HG03139 (cell line): ENCODE data around the gene LSM14B.
"Not testable (repeated sequence)": the region's sequence is repeated elsewhere in the genome, so short reads cannot be mapped to it uniquely, and the experiment has no call there.

ENCODE experiments used
- ATAC-seq: cut with Tn5 transposase; IDR thresholded peaks from one replicate; pipeline ENCODE4 v1.9.1; 2021; ENCODE audit not compliant: unreplicated experiment

LSM14B gene

DNA sequence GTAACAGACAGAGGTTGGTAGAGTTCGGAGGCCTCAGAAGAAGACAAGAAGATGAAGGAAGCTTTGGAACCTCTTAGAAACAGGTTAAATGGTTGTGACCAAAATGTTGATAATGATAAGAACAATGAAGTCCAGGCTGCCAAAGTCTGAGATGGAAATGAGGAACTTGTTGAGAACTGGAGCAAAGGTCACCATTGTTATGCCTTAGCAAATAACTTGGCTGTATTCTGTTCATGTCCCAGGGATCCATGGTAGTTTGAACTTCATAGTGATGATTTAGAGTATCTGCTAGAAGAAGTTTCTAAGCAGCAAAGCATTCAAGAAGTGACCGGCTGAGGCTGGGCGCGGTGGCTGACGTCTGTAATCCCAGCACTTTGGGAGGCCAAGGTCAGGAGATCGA is 11.1 kb upstream of the LSM14B start:
- no peak for ATAC-seq

DNA sequence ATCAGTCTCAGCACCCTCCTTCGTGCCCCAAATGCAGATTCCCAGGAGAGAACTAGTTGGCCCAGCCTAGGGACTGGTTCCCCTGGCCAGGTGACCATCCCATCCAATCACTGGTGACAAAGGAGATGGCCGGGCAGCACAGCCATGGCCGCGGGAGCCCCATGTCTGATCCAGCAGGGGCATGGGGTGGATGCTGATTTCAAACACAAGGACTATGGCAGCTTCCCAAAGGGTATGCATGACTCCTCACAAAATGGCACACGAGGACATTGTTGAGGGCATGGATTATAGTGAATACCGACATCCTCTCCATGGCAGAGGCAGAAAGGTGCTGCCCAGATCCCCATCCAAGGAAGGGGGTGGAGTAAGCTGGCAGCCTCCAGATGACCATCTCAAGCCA is 9.9 kb upstream of the LSM14B start:
- no peak for ATAC-seq

DNA sequence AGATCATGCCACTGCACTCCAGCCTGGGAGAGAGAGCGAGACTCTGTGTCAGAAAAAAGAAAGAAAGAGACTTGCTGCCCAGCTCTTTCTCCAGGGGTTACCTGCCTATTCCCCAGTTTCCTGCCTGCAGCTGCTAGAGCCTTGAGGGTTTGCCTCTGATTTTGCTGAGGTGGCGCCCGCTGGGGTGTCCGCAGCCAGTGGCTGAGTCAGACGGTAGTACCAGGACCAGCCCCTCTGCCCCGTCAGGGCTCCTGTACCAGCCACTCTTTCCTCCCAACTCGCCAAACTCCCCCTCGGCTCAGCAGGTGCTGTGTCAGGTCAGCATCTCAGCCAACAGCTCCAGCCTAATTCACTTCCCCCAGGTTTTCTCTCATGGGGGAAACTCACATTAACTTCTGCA is 7.4 kb upstream of the LSM14B start:
- no peak for ATAC-seq

DNA sequence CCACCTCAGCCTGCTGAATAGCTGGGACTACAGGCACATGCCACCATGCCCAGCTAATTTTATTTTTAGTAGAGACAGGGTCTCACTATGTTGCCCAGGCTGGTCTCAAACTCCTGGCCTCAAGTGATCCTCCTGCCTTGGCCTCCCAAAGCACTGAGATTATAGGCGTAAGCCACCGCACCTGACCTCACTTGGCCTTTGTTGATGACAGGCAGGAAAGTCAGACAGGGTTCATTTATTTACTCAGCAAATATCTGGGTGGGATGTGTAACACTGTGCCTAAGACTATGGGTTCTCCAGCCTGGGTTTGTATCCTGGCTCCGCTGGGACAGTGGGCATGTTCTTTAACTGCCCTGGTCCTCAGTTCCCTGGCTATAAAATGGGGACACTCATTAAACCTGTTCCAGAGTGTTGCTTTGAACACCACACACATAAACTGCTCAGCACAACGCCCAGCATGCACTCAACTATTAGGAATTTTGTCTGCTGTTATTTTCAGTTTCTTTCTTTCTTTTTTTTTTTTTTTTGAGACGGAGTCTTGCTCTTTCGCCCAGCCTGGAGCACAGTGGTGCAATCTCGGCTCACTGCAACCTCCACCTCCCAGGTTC is 6.4 kb upstream of the LSM14B start:
- ATAC-seq, result not testable (repeated sequence)

DNA sequence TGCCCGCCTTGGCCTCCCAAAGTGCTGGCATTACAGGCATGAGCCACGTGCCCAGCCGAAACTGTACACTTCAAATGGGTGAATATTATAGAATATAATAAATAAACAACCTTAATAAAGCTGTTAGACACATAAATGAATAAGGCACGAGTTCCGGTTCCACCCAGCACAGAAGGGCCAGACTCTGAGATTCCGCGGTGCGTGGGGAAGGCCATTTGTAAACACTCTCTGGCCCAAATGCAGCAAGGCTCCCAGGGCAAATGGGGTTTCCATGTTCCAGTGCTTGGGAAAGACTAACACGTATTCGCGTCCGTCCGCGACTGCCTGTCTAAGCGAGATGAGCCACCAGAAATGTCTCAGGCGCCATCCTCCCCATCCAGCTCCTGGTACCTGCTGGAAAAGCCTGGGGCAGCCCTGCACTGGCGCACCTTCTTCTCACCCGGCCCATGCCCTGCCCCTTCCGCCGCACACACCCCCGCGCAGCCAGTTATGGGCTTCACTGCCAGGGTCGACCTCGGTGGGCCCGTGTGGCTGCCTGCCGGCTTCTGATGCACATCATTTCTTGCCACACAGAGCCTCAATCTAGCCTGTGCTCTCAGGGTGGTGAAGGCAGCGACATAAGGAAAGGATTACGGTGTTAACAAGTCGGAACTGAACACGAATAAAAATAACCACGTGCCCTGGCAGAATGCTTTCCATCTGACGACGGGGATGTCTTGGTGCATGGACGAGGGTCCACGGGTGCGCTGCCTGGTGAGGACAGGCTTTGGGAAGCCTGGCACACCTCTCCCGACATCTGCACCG is 5.5 kb upstream of the LSM14B start:
- no peak for ATAC-seq

DNA sequence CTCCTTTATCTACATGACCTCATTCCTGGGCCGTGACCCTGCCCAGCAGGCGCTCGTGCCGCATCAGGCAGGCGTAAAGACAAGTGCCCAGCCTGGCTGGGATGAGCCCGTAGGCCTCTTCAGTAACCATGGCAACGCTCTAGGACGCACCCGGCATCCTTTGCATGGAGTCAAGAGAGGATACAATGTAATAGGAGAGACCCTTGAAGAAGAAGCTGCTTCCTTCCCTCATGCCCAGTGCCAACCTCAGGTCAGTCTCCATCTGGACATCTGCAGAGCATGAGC is 5.0 kb upstream of the LSM14B start:
- no peak for ATAC-seq

DNA sequence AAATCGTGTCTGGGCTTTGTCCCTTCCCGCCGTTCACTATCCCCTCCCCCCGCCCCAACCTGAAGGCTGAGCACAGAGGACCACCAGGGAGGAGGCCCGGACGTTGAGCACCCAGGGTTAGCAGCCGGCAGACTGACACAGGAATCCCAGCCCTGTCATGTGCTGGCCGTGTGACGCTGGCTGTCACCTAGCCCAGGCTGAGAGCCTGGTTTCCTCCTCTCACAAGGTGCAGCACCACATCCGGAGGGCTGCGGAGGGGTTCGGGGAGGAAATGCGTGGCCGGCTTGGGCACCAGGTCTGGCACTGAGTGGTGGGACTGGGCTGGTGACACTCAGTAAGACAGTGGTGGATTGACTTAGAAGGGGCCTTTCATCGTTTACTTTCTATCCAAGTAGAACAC is 4.6 kb upstream of the LSM14B start:
- no peak for ATAC-seq

DNA sequence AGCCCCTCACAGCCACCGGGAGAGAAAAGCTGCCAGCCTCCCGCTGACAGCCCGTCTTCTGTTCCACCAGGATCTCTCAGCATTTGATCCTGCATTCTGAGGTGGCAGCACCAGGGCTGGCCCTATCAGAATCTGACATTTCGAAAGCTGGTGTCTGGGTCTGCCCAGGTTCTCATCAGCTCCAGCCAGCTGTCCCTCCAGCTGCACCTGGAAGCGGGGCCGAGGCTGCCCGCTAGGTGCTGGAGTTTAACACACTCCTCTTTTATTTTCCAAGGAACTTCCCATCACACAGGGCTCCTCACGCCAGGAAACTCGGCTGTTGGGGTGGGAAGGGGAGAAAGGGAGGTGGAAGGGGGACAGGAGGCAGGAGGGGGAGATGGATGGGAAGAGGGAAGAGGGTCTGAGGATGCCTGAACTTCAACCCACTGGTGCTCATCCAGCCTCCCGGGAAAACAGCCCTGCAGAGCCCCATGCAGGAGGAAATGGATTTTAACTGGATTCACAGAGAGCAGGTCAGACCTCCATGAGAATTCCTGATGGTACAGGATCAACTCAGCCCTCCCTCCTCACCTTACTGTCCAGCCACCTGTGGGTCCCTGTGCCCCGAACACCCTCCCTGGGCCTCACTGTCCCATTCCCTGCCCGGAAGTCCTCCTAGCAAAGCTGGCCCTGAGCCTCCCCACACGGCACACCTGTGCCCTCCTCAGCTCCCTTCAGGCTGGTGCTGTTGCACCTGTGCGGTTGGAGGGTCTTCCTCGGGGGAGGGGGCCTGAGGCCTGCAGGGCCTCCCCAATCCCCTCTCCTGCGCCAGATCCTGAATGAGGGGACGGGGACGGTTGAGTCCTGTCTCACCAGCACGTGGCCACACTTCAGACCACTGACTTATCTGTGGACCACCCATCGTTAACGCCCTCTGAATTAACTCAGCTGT is 3.9 kb upstream of the LSM14B start:
- ATAC-seq, result no peak

DNA sequence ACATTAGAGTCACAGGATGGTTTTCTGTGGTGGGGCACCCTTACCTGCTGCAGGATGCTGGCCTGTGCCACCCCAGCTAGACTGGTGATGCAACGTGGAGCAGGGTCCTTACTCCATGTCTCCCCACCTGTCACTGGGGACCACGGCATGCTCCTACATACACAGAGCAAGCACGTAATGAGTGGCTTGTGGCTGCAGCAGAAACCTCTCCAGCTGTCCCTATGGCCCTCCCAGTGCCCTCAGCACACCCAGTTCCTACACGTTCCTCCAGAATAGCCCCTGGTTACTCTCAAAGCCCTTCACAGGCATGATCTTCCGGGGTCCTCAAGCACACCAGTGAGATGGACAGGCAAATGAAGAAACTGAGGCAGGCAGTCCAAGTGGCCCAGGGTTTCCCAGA is 3.2 kb upstream of the LSM14B start:
- ATAC-seq, result no peak

DNA sequence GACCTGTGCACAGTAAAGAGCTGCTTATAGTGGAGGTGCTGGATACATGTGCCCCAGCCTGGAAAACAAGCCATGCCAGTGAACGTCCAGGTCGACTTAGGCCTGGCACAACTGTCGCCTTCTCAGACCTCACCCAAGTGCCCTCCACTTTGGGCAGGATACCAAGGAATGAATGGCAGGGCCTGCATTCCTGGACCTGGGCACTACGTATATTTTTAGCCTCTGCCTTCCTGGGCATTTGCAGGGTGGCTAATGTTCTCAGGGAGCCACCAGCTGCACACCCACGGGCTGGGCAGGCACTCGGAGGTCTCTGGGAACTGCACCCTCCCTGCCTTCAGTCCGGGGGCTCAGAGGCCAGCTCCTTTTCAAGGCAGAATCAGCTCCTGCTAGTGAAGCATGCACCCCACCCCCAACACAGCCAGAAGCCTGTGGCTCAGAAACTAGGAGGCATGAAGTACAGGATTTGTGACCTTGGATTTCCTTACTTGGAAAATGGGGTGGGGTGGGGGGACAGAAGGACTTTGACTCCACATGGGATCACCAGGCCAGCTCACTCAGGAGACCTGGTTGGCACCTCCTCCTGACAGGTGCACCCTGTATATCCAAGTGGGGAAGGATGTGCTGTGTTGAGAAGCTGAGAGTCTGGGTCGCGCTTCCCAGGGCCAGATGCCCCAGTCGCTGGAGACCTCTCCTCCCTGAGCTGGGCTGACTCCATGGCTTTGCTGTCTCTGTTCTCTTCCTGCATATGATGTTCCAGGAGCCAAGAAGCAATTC is 2.5 kb upstream of the LSM14B start:
- ATAC-seq, result no peak

DNA sequence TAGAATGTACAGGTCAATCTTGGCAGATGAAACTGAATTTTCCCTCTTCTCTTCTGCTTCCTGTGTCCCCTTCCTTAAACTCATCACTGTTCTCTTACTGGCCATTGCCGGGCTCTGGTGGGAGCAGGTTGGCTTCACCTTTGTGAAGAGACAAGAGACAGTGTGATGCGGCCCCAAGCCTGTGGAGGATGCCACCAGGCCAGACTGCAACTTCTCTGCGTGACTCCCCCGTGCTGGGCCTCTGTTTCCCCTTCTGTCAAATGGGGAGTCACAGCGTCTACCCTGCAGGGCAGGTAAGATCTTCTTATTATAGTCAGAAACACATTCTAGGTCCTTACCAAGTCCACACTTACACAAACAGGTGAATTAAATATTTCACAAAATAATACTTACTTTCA is 1.9 kb upstream of the LSM14B start:
- ATAC-seq, result no peak

DNA sequence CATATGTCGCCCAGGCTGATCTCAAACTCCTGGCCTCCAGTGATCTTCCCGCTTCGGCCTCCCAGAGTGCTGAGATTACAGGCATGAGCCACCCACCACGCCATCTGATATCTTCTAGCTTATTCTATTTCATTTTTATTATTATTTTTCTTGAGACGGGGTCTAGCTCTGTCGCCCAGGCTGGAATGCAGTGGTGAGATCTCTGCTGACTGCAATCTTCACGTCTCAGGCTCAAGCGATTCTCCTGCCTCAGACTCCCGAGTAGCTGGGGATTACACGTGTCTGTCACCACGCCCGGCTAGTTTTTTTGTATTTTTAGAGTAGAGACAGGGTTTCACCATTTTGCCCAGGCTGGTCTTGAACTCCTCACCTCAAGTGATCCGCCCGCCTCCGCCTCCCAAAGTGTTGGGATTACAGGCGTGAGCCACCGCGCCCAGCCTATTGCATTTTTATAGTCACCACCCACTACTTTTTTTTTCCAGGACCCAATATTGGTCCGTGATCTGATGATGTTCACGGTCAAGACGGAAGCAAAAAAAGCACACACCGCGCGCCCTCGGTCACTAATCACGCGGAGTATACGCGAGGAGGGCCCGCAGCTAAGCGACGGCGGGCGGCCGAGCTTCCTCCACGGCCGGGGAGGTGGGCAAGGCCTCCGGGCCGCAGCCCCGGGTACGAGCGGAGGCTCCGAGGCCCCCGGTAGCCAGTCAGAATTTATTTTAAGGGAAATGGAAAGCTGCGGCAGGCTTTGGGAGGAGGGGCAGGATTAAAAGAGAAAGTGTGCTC is 1.1 kb upstream of the LSM14B start:
- peak; percentile 5 for ATAC-seq

DNA sequence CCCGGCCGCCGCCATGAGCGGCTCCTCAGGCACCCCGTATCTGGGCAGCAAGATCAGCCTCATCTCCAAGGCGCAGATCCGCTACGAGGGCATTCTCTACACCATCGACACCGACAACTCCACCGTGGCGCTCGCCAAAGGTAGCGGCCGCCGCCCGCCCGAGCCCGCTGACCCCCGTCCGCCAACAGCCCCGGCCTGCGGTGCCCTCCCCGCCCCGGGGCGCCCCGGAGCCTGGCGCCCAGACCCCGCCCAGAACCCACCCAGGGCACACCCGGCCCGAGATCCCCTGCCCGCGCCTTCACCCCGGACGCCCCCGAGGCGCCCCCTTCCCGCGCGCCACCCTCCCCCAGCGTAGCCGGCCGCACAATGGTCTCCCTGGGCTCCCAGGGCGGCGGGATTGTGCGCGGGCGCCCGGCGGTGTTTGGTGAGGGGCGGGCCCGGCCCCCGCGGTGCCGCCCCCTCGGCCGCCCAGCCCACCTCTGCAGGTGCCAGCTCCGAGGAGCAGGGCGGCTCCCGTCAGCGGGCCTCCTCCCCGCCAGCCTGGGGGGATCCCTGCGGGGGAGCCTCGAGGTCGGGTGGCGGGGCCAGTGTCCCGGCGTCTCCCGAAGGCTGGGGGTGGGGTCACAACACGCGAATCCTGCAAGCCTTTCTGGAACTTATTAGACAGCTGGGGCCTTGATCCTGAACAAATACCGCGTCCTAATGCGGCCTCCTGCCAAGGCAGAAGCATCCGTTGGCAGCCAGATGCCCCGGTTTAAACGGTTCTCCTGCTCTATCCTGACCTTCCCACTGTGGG is 577 bp downstream of the LSM14B start:
- ATAC-seq, result peak; percentile 9

DNA sequence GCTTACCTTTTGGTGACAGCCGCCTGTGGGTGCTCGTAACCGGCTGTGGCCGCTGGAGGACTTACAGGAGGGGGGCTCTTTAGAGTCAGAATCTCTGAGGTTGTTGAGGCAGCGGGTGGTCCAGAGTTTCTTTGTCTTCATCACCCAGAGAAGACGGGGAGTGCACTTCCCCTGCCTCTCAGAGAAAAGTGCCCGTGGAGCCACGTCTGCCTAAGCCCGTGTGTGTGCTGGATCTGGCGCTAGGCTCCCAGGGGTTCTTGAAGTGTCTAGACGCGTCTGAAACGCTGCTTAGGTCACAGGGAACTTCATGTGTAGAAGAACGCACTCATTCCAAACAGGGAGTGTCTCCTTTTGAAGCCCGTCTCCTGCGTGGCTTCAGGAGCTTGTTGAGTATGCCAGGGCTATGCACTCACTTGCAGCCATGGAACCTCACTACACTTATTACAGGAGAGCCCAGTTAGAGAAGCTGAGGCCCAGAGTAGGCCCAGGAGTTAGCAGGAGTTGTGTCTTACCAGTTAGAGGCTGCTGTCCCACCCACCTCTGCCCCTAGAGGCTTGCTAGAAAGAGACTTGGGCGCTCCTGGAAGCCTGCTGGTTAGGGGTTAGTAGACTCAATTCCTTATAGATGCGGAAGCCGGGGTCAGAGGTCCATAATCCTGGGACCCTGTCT is 1.3 kb downstream of the LSM14B start:
- no peak for ATAC-seq

DNA sequence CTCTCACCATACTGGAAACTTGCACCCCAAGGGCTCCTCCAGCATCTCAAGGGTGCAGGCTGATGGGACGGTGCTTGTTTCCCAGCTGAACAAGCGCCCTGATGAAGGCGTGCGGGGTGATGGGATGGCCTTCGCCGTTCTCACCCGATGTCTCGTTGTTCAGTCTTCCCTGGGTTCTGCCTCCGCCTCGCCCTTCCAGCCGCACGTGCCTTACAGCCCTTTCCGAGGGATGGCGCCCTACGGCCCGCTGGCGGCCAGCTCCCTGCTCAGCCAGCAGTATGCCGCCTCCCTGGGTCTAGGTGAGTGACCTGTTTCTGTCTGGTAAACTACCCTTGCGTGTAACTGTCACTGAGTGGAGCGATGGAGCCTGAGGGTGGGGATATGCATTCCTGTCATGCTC is 3.9 kb downstream of the LSM14B start:
- ATAC-seq, result no peak

DNA sequence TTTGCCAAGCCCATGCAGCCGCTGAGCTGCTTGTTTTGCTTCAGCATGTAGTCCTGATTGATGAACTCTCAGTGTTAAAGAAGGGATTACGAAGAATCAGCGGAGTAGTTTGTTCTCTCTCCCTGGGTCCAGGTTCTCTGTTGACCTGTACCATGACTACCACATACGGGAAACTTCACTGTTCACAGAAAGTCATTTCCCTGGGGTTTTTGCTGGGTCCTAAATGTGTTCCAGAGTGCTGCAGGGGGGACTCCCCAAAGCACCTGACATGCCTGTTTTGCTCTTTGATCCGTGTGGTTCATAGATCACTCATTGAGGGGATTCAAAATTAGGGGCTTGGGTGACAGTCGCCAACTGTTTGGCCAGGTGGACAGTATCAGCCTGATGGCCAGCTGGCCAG is 5.5 kb downstream of the LSM14B start:
- no peak for ATAC-seq

DNA sequence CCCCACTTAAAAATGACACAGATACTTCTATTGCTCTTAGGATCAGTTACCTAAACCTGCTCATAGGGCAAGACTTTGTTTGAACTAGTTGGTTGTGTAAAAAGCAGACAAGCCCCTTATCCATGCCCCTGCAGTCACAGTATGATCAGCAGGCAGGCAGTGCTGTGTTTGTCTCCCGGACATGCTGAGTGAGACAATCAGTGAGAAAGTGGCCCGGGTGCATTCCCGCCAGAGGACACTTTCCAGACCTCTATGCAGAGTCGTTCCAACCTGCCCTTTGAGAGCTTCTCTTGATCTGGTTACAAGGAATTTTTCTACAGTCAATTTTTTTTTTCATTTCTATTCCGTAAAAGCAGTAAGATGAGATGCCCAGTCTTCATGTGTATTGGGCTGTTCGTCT is 6.2 kb downstream of the LSM14B start:
- ATAC-seq, result no peak

DNA sequence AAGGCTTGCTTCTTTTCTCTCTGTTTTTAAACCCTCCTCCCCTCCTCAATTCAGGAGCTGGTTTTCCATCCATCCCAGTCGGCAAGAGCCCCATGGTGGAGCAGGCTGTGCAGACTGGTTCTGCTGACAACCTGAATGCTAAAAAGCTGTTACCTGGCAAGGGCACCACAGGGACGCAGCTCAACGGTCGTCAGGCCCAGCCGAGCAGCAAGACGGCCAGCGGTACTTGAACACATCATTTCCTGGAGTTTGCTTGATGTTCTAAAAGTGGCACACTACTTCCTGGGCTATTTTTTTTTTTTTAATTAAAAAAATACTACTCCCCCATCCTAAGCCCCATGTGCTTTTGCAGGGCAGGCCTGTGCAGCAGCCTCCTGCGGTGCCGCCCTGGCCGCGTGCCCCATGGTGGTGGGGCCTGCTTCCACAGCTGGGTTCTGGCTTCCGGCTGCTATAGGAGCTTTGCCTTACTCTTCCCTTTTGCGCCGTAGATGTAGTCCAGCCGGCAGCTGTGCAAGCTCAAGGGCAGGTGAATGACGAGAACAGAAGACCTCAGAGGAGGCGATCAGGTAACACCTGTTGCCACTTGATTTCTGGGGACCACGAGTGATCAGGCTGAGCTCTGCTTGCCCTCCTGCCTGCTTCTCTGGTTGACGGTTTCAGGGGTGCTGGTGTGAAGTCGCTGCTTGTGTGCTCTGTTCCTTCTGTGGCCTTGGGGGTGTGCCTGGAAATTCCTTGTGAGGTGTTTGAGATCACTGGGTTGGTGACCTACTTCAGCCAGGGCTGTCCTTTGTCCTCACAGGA is 7.7 kb downstream of the LSM14B start:
- ATAC-seq, result no peak
